WTC11 (cell line): ENCODE data around the gene HOXB13.

Experiments used
- CREM ChIP-seq: sonication (generic); formaldehyde crosslinking; IDR thresholded peaks from 2 replicates; pipeline ENCODE4 v1.8.1; 2022; ENCODE audit warnings: mild to moderate bottlenecking, missing genetic modification reagents, moderate library complexity
- FOXP4 ChIP-seq: sonication (generic); formaldehyde crosslinking; IDR thresholded peaks from 2 replicates; pipeline ENCODE4 v1.8.0; 2022; ENCODE audit warnings: mild to moderate bottlenecking, missing genetic modification reagents
- HMGA2 ChIP-seq: fragments of 250-450 bp; sonication (Bioruptor Pico); IDR thresholded peaks from 2 replicates; pipeline ENCODE4 v1.4.0; 2021; ENCODE audit warnings: mild to moderate bottlenecking, moderate library complexity
- KAT7 ChIP-seq: sonication (generic); formaldehyde crosslinking; IDR thresholded peaks from 2 replicates; pipeline ENCODE4 v1.8.1; 2023; ENCODE audit warnings: missing genetic modification reagents, mild to moderate bottlenecking, borderline replicate concordance
- MLX ChIP-seq: sonication (generic); formaldehyde crosslinking; IDR thresholded peaks from 2 replicates; pipeline ENCODE4 v1.8.1; 2023; ENCODE audit warnings: mild to moderate bottlenecking, missing genetic modification reagents, moderate library complexity
- MYBL2 ChIP-seq: sonication (generic); formaldehyde crosslinking; IDR thresholded peaks from 2 replicates; pipeline ENCODE4 v1.8.1; 2023; ENCODE audit warnings: mild to moderate bottlenecking, moderate library complexity, missing genetic modification reagents
- NFE2L1 ChIP-seq: sonication (generic); formaldehyde crosslinking; IDR thresholded peaks from 2 replicates; pipeline ENCODE4 v1.8.1; 2023; ENCODE audit warnings: missing genetic modification reagents
- TCF7 ChIP-seq: sonication (generic); formaldehyde crosslinking; IDR thresholded peaks from 2 replicates; pipeline ENCODE4 v1.8.0; 2022; ENCODE audit warnings: mild to moderate bottlenecking, low read depth, missing genetic modification reagents, moderate library complexity
- TF ChIP-seq, protein P1 (sequence below): fragments of 200-600 bp; IDR thresholded peaks from 2 replicates; pipeline ENCODE4 v1.8.0; 2022; ENCODE audit warnings: antibody characterized with exemption
- TF ChIP-seq, protein P2 (sequence below): sonication (generic); formaldehyde crosslinking; IDR thresholded peaks from 2 replicates; pipeline ENCODE4 v1.8.1; 2023; ENCODE audit warnings: mild to moderate bottlenecking, missing genetic modification reagents, borderline replicate concordance
- TF ChIP-seq, protein P3 (sequence below): sonication (generic); formaldehyde crosslinking; IDR thresholded peaks from 2 replicates; pipeline ENCODE4 v1.8.1; 2022; ENCODE audit warnings: low read depth, missing genetic modification reagents, borderline replicate concordance
- TF ChIP-seq, protein P4 (sequence below): sonication (generic); formaldehyde crosslinking; IDR thresholded peaks from 2 replicates; pipeline ENCODE4 v1.8.0; 2022; ENCODE audit warnings: mild to moderate bottlenecking, missing genetic modification reagents
- TF ChIP-seq, protein P5 (sequence below): sonication (generic); formaldehyde crosslinking; IDR thresholded peaks from 2 replicates; pipeline ENCODE4 v1.8.1; 2022; ENCODE audit warnings: missing genetic modification reagents, borderline replicate concordance

DNA sequence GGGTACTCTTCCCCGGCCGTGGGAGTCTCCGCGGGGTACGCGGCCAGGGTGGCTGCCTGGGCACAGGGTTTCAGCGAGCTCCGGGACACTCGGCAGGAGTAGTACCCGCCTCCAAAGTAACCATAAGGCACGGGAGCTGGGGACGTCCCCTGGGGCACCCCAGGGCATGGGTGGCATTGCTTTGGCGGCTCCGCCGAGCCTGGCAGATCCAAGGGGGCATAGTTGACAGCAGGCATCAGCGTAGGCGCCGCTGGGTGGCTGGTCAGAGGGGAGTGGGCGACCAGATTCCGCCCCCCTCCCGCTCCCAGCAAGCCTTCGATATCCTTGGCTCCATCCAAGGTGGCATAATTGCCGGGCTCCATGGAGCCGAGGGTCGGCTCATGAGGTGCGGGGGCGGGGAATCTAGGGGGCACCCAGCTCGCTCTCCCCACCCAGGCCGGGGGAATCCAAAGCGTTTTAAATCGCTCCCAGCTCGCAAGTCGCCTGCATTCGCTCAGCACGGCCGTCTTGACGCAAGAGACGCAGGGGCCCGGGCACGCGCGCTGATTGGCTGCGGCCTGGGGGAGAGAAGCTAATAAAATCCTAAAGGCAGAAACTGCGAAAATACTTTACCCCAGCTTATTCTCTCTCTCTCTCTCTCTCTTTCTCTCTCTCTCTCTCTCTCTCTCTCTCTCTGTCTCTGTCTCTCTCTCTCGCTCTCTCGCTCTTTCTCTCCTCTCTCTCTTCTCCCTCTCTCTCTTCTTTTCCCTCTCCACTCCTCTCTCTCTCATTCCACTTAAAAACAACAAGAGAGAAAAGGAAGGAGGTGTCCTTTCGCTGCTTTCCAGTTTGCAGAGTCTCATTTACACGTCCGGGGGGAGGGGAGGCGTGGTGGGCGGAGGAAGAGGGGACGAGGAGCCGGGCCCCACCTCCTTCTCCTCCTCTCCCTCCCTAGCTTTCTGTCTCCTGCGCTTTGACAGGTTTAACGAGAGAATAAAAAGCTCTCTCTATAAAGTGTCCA is at the start of gene HOXB13:
- TF ChIP-seq, protein P1, sequence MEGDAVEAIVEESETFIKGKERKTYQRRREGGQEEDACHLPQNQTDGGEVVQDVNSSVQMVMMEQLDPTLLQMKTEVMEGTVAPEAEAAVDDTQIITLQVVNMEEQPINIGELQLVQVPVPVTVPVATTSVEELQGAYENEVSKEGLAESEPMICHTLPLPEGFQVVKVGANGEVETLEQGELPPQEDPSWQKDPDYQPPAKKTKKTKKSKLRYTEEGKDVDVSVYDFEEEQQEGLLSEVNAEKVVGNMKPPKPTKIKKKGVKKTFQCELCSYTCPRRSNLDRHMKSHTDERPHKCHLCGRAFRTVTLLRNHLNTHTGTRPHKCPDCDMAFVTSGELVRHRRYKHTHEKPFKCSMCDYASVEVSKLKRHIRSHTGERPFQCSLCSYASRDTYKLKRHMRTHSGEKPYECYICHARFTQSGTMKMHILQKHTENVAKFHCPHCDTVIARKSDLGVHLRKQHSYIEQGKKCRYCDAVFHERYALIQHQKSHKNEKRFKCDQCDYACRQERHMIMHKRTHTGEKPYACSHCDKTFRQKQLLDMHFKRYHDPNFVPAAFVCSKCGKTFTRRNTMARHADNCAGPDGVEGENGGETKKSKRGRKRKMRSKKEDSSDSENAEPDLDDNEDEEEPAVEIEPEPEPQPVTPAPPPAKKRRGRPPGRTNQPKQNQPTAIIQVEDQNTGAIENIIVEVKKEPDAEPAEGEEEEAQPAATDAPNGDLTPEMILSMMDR = no peak
- TF ChIP-seq MYBL2 (CRISPR knock-in tag) = no peak
- TF ChIP-seq, protein P2, sequence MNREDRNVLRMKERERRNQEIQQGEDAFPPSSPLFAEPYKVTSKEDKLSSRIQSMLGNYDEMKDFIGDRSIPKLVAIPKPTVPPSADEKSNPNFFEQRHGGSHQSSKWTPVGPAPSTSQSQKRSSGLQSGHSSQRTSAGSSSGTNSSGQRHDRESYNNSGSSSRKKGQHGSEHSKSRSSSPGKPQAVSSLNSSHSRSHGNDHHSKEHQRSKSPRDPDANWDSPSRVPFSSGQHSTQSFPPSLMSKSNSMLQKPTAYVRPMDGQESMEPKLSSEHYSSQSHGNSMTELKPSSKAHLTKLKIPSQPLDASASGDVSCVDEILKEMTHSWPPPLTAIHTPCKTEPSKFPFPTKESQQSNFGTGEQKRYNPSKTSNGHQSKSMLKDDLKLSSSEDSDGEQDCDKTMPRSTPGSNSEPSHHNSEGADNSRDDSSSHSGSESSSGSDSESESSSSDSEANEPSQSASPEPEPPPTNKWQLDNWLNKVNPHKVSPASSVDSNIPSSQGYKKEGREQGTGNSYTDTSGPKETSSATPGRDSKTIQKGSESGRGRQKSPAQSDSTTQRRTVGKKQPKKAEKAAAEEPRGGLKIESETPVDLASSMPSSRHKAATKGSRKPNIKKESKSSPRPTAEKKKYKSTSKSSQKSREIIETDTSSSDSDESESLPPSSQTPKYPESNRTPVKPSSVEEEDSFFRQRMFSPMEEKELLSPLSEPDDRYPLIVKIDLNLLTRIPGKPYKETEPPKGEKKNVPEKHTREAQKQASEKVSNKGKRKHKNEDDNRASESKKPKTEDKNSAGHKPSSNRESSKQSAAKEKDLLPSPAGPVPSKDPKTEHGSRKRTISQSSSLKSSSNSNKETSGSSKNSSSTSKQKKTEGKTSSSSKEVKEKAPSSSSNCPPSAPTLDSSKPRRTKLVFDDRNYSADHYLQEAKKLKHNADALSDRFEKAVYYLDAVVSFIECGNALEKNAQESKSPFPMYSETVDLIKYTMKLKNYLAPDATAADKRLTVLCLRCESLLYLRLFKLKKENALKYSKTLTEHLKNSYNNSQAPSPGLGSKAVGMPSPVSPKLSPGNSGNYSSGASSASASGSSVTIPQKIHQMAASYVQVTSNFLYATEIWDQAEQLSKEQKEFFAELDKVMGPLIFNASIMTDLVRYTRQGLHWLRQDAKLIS (CRISPR knock-in tag) = no peak
- TF ChIP-seq NFE2L1 = no peak
- TF ChIP-seq, protein P3, sequence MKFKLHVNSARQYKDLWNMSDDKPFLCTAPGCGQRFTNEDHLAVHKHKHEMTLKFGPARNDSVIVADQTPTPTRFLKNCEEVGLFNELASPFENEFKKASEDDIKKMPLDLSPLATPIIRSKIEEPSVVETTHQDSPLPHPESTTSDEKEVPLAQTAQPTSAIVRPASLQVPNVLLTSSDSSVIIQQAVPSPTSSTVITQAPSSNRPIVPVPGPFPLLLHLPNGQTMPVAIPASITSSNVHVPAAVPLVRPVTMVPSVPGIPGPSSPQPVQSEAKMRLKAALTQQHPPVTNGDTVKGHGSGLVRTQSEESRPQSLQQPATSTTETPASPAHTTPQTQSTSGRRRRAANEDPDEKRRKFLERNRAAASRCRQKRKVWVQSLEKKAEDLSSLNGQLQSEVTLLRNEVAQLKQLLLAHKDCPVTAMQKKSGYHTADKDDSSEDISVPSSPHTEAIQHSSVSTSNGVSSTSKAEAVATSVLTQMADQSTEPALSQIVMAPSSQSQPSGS (CRISPR knock-in tag) = no peak
- TF ChIP-seq, protein P4, sequence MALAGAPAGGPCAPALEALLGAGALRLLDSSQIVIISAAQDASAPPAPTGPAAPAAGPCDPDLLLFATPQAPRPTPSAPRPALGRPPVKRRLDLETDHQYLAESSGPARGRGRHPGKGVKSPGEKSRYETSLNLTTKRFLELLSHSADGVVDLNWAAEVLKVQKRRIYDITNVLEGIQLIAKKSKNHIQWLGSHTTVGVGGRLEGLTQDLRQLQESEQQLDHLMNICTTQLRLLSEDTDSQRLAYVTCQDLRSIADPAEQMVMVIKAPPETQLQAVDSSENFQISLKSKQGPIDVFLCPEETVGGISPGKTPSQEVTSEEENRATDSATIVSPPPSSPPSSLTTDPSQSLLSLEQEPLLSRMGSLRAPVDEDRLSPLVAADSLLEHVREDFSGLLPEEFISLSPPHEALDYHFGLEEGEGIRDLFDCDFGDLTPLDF (CRISPR knock-in tag) = no peak
- TF ChIP-seq MLX (CRISPR knock-in tag) = no peak
- TF ChIP-seq TCF7 (CRISPR knock-in tag) = no peak
- TF ChIP-seq HMGA2 (CRISPR knock-in tag) = no peak
- TF ChIP-seq, protein P5, sequence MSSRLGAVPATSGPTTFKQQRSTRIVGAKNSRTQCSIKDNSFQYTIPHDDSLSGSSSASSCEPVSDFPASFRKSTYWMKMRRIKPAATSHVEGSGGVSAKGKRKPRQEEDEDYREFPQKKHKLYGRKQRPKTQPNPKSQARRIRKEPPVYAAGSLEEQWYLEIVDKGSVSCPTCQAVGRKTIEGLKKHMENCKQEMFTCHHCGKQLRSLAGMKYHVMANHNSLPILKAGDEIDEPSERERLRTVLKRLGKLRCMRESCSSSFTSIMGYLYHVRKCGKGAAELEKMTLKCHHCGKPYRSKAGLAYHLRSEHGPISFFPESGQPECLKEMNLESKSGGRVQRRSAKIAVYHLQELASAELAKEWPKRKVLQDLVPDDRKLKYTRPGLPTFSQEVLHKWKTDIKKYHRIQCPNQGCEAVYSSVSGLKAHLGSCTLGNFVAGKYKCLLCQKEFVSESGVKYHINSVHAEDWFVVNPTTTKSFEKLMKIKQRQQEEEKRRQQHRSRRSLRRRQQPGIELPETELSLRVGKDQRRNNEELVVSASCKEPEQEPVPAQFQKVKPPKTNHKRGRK (CRISPR knock-in tag) = no peak
- no peak for TF ChIP-seq KAT7 (CRISPR knock-in tag)
- no peak for TF ChIP-seq FOXP4 (CRISPR knock-in tag)
- TF ChIP-seq CREM (CRISPR knock-in tag) = no peak
